Measurements from ENCODE around the gene ZNF487. TPM values are rescaled to one million over a fixed set of nuclear protein-coding genes. Genes with fewer than 3 reads are reported as not detected.
A peak's percentile ranks its signal among the peaks of the same experiment; 100 is the strongest.

Gene ZNF487
- total RNA-seq, 4 donors from 2014 or later, result 3.7 to 9.2 (median 6.8) TPM

- ATAC-seq (ENCODE audit: low FRiP score), result no peak
- no peak for DNase-seq (ENCODE audit: low spot score)
Observed at GRCh38 chr10:43393606-43394360, 43.1 kb upstream of the ZNF487 start.

DNA sequence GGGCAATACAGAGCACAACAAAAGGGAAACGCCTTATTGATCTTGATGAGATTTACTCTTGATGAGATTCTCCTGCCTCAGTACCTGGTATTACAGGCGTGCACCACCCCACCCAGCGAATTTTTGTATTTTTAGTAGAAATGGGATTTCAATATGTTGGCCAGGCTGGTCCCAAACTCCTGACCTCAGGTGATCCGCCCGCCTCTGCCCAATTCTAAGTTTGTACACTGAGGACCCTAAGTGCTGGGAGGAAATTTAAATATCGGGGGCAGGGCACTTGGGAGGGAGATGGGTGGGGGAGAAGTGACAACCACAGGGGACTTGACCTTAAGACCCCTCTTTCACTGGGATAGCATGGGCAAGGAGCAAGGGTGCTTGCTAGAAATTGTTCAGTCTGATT is 42.0 kb upstream of the ZNF487 start:
- DNase-seq (ENCODE audit: low spot score), result no peak

More at GRCh38 chr10:43393606-43394360, 43.1 kb upstream of the ZNF487 start:
- TF ChIP-seq, protein P1, sequence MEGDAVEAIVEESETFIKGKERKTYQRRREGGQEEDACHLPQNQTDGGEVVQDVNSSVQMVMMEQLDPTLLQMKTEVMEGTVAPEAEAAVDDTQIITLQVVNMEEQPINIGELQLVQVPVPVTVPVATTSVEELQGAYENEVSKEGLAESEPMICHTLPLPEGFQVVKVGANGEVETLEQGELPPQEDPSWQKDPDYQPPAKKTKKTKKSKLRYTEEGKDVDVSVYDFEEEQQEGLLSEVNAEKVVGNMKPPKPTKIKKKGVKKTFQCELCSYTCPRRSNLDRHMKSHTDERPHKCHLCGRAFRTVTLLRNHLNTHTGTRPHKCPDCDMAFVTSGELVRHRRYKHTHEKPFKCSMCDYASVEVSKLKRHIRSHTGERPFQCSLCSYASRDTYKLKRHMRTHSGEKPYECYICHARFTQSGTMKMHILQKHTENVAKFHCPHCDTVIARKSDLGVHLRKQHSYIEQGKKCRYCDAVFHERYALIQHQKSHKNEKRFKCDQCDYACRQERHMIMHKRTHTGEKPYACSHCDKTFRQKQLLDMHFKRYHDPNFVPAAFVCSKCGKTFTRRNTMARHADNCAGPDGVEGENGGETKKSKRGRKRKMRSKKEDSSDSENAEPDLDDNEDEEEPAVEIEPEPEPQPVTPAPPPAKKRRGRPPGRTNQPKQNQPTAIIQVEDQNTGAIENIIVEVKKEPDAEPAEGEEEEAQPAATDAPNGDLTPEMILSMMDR (IDR thresholded peaks at IDR 0.05), result no peak

GRCh38 chr10:43395571-43396060 is 41.3 kb upstream of the ZNF487 start:
- peak; percentile 21 for ATAC-seq (ENCODE audit: low FRiP score)
- TF ChIP-seq, protein P1 (IDR thresholded peaks at IDR 0.05), result no peak
- DNase-seq (ENCODE audit: low spot score), result no peak

More for the DNA sequence above, 42.0 kb upstream of the ZNF487 start:
- no peak for ATAC-seq (ENCODE audit: low FRiP score)
- TF ChIP-seq, protein P1 (IDR thresholded peaks at IDR 0.05), result no peak

- peak; percentile 89 for ATAC-seq (ENCODE audit: low FRiP score)
- no peak for DNase-seq (ENCODE audit: low spot score)
- TF ChIP-seq, protein P1 (IDR thresholded peaks at IDR 0.05), result no peak
Observed at GRCh38 chr10:43396061-43396927, 40.6 kb upstream of the ZNF487 start.

- TF ChIP-seq, protein P1 (IDR thresholded peaks at IDR 0.05), result no peak
- DNase-seq (ENCODE audit: low spot score) (peak; percentile 62), ATAC-seq (ENCODE audit: low FRiP score) (peak; percentile 88)
Observed at GRCh38 chr10:43396928-43397624, 39.8 kb upstream of the ZNF487 start.

GRCh38 chr10:43398939-43399319 is 38.0 kb upstream of the ZNF487 start:
- ATAC-seq (ENCODE audit: low FRiP score) (no peak), DNase-seq (ENCODE audit: low spot score) (no peak)
- TF ChIP-seq, protein P1 (IDR thresholded peaks at IDR 0.05), result no peak

All from omental fat pad (tissue), 4 donors.